ENCODE data around the gene PLPP3. TPM values are rescaled to one million over a fixed set of nuclear protein-coding genes. Genes with fewer than 3 reads are reported as not detected.

PLPP3 gene
- total RNA-seq, 1 donor from 2014 or later: 132 TPM

DNA sequence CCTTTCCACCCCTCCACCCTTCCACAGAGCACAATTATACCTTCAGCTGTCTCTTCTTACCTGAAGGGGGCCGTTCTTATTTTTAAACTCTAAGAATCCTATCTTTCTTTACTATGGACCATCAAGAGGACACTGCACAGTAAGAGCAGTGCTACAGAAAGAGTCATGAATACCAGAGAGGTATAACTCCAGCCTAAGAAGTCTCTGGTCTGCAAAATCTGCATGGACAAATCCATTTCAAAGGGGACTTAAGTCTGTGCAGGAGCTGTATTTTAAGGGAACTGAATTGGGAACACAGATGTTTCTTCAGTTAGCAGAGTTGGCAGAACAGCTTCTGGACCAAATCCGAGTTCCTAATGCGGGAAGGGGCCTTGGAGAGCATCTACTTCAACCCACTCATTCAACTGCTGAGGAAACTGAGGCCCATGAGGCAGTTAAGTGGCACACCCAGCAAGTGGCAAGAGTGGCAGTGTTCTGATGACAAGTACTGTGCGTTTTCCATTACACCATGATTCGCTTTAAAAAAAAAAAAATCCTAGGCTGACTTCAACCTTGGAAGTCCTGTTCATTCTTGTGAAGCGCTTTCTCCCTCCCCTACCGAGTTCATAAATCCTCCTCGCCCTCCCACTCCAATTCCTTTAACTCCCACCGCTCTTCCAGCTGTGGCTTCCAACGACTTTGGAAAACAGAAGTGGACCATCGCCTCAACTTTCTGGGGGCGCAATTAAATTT, 1.8 kb downstream of the PLPP3 start:
- H3K27me3 ChIP-seq (ENCODE audit: control insufficient read depth in 3 of 3, insufficient read depth in 3 of 3, low read length in 3 of 3): no peaks in the 10 kb centered on the region
- no peaks in the 10 kb centered on the region for H3K36me3 ChIP-seq (ENCODE audit: control insufficient read depth in 3 of 3, insufficient read depth in 3 of 3, low read length in 3 of 3)
- peaks cover 21 to 55% (median 39%) of the 10 kb centered on the region in 3 donors for H3K4me1 ChIP-seq (ENCODE audit: control insufficient read depth in 3 of 3, insufficient read depth in 3 of 3, low read length in 3 of 3)
- no peaks in the 10 kb centered on the region for H3K9me3 ChIP-seq (ENCODE audit: control insufficient read depth in 3 of 3, low read length in 3 of 3)
- peak overlapping the region; percentile 86 for H3K27ac ChIP-seq (ENCODE audit: low read depth, low read length)
- peak overlapping the region; percentile 87 to 95 (median 95) for H3K9ac ChIP-seq (ENCODE audit: low read depth in 1 of 3, low read length in 3 of 3)
- H3K4me3 ChIP-seq (ENCODE audit: low read length in 3 of 3): peak overlapping the region; percentile 92 to 97 (median 97)

DNA sequence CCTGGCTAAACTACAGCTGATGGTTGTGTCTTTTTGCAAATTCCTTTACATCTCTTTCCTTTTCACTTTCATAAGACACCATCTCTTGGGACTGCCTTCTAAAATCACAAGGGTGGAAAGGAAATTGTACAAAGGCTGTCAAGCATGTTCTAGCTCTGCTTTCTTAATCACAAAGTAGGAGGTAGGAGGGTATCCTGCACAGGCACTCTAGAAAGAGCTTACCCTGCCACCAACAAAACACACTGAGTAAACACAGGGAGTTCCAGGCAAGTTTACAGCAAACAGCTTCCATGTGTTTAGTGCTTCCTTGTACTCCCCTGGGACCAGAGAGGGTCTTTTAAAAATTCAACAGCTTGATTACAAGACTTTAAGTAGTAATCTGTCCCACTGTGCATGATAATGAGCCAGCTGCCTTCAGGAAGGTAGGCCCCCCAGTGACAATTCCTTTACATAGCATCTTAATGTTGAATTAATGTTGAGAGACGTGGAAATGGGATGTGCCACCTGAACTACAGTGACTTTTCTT, 2.4 kb downstream of the PLPP3 start:
- Histone ChIP-seq H3K9ac (ENCODE audit: low read depth in 1 of 3, low read length in 3 of 3) (peak overlapping the region; percentile 87 to 95 (median 95)), H3K27ac (ENCODE audit: low read depth, low read length) (peak overlapping the region; percentile 86)

DNA sequence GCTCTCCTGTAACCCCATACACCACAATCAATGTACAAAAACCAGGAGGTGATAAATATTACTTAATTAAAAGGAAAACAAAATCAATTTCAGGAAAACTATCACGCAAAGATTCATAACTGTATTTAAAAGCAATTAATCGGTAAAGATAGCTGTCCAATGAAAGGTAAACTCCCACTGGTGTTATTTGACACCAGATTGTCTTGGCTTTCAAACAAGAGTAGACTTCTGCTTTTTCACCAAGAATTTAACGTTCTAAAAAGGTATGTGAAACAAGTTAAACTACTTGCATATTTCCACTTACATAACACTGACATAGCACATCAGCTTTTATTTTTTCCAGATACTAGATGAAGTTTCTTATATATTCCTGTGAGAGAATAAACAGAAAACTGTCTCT, 3.5 kb downstream of the PLPP3 start:
- H3K4me3 ChIP-seq (ENCODE audit: low read length in 3 of 3): peak overlapping the region in 2 of 3 donors; percentile 6 to 97
- no peak overlapping the region for H3K27ac ChIP-seq (ENCODE audit: low read depth, low read length)
- no peaks in the 10 kb centered on the region for H3K9me3 ChIP-seq (ENCODE audit: control insufficient read depth in 3 of 3, low read length in 3 of 3)
- no peaks in the 10 kb centered on the region for H3K27me3 ChIP-seq (ENCODE audit: control insufficient read depth in 3 of 3, insufficient read depth in 3 of 3, low read length in 3 of 3)
- H3K4me1 ChIP-seq (ENCODE audit: control insufficient read depth in 3 of 3, insufficient read depth in 3 of 3, low read length in 3 of 3): peaks cover 31 to 57% (median 41%) of the 10 kb centered on the region in 3 donors
- no peaks in the 10 kb centered on the region for H3K36me3 ChIP-seq (ENCODE audit: control insufficient read depth in 3 of 3, insufficient read depth in 3 of 3, low read length in 3 of 3)
- H3K9ac ChIP-seq (ENCODE audit: low read depth in 1 of 3, low read length in 3 of 3): peak overlapping the region in 1 of 3 donors; percentile 95

More for the DNA sequence above, 2.4 kb downstream of the PLPP3 start:
- H3K4me1 ChIP-seq (ENCODE audit: control insufficient read depth in 3 of 3, insufficient read depth in 3 of 3, low read length in 3 of 3): peaks cover 24 to 51% (median 39%) of the 10 kb centered on the region in 3 donors
- H3K4me3 ChIP-seq (ENCODE audit: low read length in 3 of 3): peak overlapping the region; percentile 92 to 97 (median 97)
- no peaks in the 10 kb centered on the region for H3K36me3 ChIP-seq (ENCODE audit: control insufficient read depth in 3 of 3, insufficient read depth in 3 of 3, low read length in 3 of 3)
- no peaks in the 10 kb centered on the region for H3K9me3 ChIP-seq (ENCODE audit: control insufficient read depth in 3 of 3, low read length in 3 of 3)
- no peaks in the 10 kb centered on the region for H3K27me3 ChIP-seq (ENCODE audit: control insufficient read depth in 3 of 3, insufficient read depth in 3 of 3, low read length in 3 of 3)

DNA sequence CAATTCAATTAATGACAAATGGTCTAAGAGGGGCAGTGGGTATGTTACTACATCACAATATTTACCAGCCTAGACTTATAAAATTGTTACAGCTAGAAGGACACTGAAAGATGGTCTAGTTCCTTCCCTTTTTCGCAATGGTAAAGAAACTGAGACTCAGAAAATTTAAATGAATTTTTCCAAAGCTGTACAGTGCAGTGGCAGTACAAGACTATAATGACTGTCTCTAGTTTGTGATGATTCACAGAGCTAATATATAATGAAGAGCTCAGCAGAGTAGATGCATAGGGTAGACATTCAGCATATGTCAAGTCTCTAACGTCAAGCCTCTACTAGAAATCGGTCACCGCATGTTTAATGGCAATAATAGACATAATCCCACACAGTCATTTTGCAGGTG, 4.6 kb downstream of the PLPP3 start:
- Histone ChIP-seq H3K4me3 (ENCODE audit: low read length in 3 of 3) (peak overlapping the region in 2 of 3 donors; percentile 25 to 97), H3K4me1 (ENCODE audit: control insufficient read depth in 3 of 3, insufficient read depth in 3 of 3, low read length in 3 of 3) (peaks cover 33 to 64% (median 46%) of the 10 kb centered on the region in 3 donors), H3K9me3 (ENCODE audit: control insufficient read depth in 3 of 3, low read length in 3 of 3) (no peaks in the 10 kb centered on the region), H3K27ac (ENCODE audit: low read depth, low read length) (no peak overlapping the region), H3K9ac (ENCODE audit: low read depth in 1 of 3, low read length in 3 of 3) (no peak overlapping the region), H3K27me3 (ENCODE audit: control insufficient read depth in 3 of 3, insufficient read depth in 3 of 3, low read length in 3 of 3) (no peaks in the 10 kb centered on the region), H3K36me3 (ENCODE audit: control insufficient read depth in 3 of 3, insufficient read depth in 3 of 3, low read length in 3 of 3) (no peaks in the 10 kb centered on the region)

DNA sequence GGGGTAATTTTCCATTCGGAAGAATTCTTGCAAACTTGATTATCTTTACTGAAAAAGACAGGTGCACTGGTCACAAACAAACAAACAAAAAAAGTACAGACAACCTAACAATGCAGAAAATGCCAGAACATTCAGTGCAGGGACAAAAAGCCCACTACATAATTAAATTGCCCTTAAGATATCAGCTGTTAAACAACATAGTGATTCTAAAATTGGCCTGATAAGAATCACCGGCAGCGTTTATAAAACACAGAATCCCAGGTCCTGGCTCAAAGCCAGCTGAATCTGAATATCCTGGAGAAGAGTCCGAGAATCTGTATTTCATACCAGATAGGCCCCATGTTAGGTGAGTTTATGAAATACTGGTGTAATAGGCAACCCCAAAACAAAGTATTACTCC, 6.1 kb downstream of the PLPP3 start:
- no peak overlapping the region for H3K27ac ChIP-seq (ENCODE audit: low read depth, low read length)
- H3K9ac ChIP-seq (ENCODE audit: low read depth in 1 of 3, low read length in 3 of 3): no peak overlapping the region
- H3K4me1 ChIP-seq (ENCODE audit: control insufficient read depth in 3 of 3, insufficient read depth in 3 of 3, low read length in 3 of 3): peaks cover 36 to 63% (median 50%) of the 10 kb centered on the region in 3 donors

DNA sequence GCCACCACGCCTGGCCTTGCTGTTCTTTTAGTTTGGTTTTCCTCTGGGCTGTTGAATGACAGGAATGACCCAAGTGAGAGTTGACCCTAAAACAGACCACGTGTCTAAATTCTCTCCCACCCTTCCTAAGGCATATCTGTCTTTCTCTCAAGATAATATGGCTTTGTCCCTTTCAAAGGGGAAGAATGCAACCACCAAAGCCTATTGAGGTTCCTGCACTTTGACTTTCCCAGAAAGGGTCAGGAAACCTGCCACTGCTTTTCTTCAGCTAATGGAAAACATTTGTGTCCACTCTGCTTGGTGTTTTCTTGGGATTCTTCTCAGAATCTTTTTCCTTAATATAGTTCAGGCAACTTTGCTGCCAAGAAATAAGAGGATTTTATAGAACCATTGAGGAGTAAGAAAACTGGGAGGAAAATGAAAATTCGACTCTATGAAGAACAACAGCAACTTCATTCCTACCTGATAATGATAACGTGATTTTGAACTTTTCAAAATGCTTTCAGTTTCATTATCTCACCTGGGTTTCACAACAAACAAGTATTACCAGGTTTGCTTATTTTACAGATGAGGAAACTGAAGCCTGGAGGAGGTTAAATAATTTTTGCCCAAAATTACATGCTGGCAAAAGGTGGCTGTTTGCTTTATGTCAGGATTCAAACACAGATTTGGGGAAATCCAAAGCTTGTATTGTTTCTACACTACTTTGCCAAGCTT, 6.9 kb downstream of the PLPP3 start:
- H3K27me3 ChIP-seq (ENCODE audit: control insufficient read depth in 3 of 3, insufficient read depth in 3 of 3, low read length in 3 of 3): no peaks in the 10 kb centered on the region
- H3K9ac ChIP-seq (ENCODE audit: low read depth in 1 of 3, low read length in 3 of 3): no peak overlapping the region
- H3K9me3 ChIP-seq (ENCODE audit: control insufficient read depth in 3 of 3, low read length in 3 of 3): no peaks in the 10 kb centered on the region
- H3K4me3 ChIP-seq (ENCODE audit: low read length in 3 of 3): peak overlapping the region in 1 of 3 donors; percentile 4
- no peaks in the 10 kb centered on the region for H3K36me3 ChIP-seq (ENCODE audit: control insufficient read depth in 3 of 3, insufficient read depth in 3 of 3, low read length in 3 of 3)
- H3K27ac ChIP-seq (ENCODE audit: low read depth, low read length): no peak overlapping the region
- H3K4me1 ChIP-seq (ENCODE audit: control insufficient read depth in 3 of 3, insufficient read depth in 3 of 3, low read length in 3 of 3): peaks cover 30 to 55% (median 43%) of the 10 kb centered on the region in 3 donors

More for the DNA sequence above, 6.1 kb downstream of the PLPP3 start:
- Histone ChIP-seq H3K9me3 (ENCODE audit: control insufficient read depth in 3 of 3, low read length in 3 of 3) (no peaks in the 10 kb centered on the region), H3K36me3 (ENCODE audit: control insufficient read depth in 3 of 3, insufficient read depth in 3 of 3, low read length in 3 of 3) (no peaks in the 10 kb centered on the region), H3K4me3 (ENCODE audit: low read length in 3 of 3) (peak overlapping the region in 1 of 3 donors; percentile 59), H3K27me3 (ENCODE audit: control insufficient read depth in 3 of 3, insufficient read depth in 3 of 3, low read length in 3 of 3) (no peaks in the 10 kb centered on the region)

DNA sequence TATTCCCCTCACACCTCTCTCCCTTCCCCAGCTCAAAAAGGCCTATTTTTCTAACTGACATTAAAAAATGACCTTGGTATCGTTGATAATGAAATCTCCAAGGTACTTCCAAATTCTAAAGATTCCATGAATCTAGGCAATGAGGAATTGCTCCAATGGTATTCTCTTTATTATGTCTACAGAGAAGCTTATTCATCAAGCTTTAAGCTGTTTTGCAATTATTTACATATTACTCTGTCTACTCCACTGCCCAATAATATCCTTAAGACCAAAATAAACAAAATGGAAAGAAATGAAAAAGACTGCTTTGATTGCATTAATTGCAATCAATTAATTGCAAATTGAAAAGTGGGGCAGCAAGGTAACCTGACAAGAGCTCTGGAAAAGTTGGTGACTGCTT, 7.9 kb downstream of the PLPP3 start:
- H3K9ac ChIP-seq (ENCODE audit: low read depth in 1 of 3, low read length in 3 of 3): no peak overlapping the region
- no peaks in the 10 kb centered on the region for H3K9me3 ChIP-seq (ENCODE audit: control insufficient read depth in 3 of 3, low read length in 3 of 3)
- H3K27me3 ChIP-seq (ENCODE audit: control insufficient read depth in 3 of 3, insufficient read depth in 3 of 3, low read length in 3 of 3): no peaks in the 10 kb centered on the region
- no peak overlapping the region for H3K27ac ChIP-seq (ENCODE audit: low read depth, low read length)
- no peaks in the 10 kb centered on the region for H3K36me3 ChIP-seq (ENCODE audit: control insufficient read depth in 3 of 3, insufficient read depth in 3 of 3, low read length in 3 of 3)
- no peak overlapping the region for H3K4me3 ChIP-seq (ENCODE audit: low read length in 3 of 3)
- H3K4me1 ChIP-seq (ENCODE audit: control insufficient read depth in 3 of 3, insufficient read depth in 3 of 3, low read length in 3 of 3): peaks cover 22 to 46% (median 34%) of the 10 kb centered on the region in 3 donors

DNA sequence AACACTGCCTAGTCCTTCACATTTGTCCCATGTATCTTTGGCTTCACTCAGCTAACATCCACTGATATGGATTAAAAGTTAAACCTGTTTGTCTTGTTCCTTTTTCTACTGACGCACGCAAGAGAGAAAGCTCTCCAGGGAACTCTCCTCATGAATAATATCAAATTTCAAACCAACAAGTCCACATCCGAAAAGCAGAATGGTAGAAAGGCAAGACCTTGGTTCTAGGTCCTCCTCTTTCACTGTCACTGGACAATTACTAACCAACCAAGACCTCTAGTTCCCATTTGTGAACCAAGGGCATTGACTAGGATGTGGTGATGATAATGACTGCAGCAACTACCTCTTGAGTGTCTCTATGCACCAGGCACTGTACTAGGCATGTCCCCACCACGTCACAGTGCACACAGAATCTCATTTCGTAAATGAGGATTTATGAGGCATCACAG, 8.4 kb downstream of the PLPP3 start:
- Histone ChIP-seq H3K27ac (ENCODE audit: low read depth, low read length) (no peak overlapping the region), H3K9me3 (ENCODE audit: control insufficient read depth in 3 of 3, low read length in 3 of 3) (no peaks in the 10 kb centered on the region), H3K36me3 (ENCODE audit: control insufficient read depth in 3 of 3, insufficient read depth in 3 of 3, low read length in 3 of 3) (no peaks in the 10 kb centered on the region), H3K27me3 (ENCODE audit: control insufficient read depth in 3 of 3, insufficient read depth in 3 of 3, low read length in 3 of 3) (no peaks in the 10 kb centered on the region), H3K4me1 (ENCODE audit: control insufficient read depth in 3 of 3, insufficient read depth in 3 of 3, low read length in 3 of 3) (peaks cover 25 to 50% (median 37%) of the 10 kb centered on the region in 3 donors), H3K4me3 (ENCODE audit: low read length in 3 of 3) (no peak overlapping the region), H3K9ac (ENCODE audit: low read depth in 1 of 3, low read length in 3 of 3) (no peak overlapping the region)

DNA sequence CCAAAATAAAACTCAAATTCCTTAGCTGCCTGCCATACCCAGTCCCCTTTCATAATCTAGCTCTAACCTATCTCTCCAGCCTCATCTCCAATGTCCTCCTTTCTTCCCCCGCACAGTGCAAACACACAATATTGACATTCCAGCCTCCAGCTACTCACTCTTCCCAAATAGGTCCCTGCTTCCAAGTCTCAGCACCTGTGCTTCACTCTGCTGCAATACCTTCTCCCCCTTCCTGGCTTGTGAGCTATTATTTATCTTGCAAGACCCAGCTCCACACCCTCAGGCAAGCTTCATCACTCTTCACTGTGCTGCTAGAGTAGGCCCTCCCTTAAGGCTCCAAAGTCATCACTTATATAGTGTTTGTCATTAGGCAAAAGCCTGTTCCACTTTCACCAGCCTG, 9.7 kb downstream of the PLPP3 start:
- H3K36me3 ChIP-seq (ENCODE audit: control insufficient read depth in 3 of 3, insufficient read depth in 3 of 3, low read length in 3 of 3): no peaks in the 10 kb centered on the region
- H3K4me1 ChIP-seq (ENCODE audit: control insufficient read depth in 3 of 3, insufficient read depth in 3 of 3, low read length in 3 of 3): peaks cover 26 to 47% (median 33%) of the 10 kb centered on the region in 3 donors
- no peaks in the 10 kb centered on the region for H3K9me3 ChIP-seq (ENCODE audit: control insufficient read depth in 3 of 3, low read length in 3 of 3)
- H3K4me3 ChIP-seq (ENCODE audit: low read length in 3 of 3): no peak overlapping the region
- no peak overlapping the region for H3K27ac ChIP-seq (ENCODE audit: low read depth, low read length)
- H3K27me3 ChIP-seq (ENCODE audit: control insufficient read depth in 3 of 3, insufficient read depth in 3 of 3, low read length in 3 of 3): no peaks in the 10 kb centered on the region
- H3K9ac ChIP-seq (ENCODE audit: low read depth in 1 of 3, low read length in 3 of 3): no peak overlapping the region

DNA sequence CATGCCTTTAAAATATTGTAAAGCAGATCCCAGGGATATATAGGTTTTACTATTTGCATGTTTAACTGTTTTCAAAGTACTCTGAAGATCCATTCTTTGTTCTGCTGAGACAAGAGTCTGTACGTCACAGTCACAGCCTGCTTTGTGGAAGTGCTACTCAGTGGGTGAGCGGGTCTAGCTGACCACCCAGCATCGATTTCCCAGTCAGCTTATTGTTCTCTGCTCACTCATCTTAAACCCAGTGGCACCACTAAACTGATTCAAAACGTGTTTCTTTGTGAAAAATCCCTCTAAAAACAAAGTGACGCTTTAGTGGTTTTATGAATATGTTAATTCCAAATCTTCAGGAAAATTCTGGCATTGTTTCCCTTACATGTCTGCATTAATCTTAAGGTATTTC, 12.4 kb downstream of the PLPP3 start:
- Histone ChIP-seq H3K9ac (ENCODE audit: low read depth in 1 of 3, low read length in 3 of 3) (no peak overlapping the region), H3K36me3 (ENCODE audit: control insufficient read depth in 3 of 3, insufficient read depth in 3 of 3, low read length in 3 of 3) (no peaks in the 10 kb centered on the region), H3K27me3 (ENCODE audit: control insufficient read depth in 3 of 3, insufficient read depth in 3 of 3, low read length in 3 of 3) (no peaks in the 10 kb centered on the region), H3K4me1 (ENCODE audit: control insufficient read depth in 3 of 3, insufficient read depth in 3 of 3, low read length in 3 of 3) (peaks cover 18 to 36% (median 34%) of the 10 kb centered on the region in 3 donors), H3K9me3 (ENCODE audit: control insufficient read depth in 3 of 3, low read length in 3 of 3) (no peaks in the 10 kb centered on the region), H3K4me3 (ENCODE audit: low read length in 3 of 3) (no peak overlapping the region), H3K27ac (ENCODE audit: low read depth, low read length) (no peak overlapping the region)

Measured in skeletal muscle tissue (tissue), 4 donors.